ENCODE data around the gene CFH.
"Not testable (repeated sequence)": the region's sequence is repeated elsewhere in the genome, so short reads cannot be mapped to it uniquely, and the experiment has no call there.

- not testable (repeated sequence) for TF ChIP-seq CTCF, POLR2A (IDR thresholded peaks at IDR 0.05)
Observed at GRCh38 chr1:196743244-196743643, 91.4 kb downstream of the CFH start.
